Measurements from ENCODE around the gene FOXP1. TPM values are rescaled to one million over a fixed set of nuclear protein-coding genes. Genes with fewer than 3 reads are reported as not detected.
A peak's percentile ranks its signal among the peaks of the same experiment; 100 is the strongest.

FOXP1 gene
- total RNA-seq, 2 donors from 2014 or later = 109 to 112 TPM

- intact Hi-C loops (cut with DNase I) = no loop called here
Measured at GRCh38 chr3:71232175-71232679, 351.3 kb downstream of the FOXP1 start.

GRCh38 chr3:71231680-71232079 is 351.8 kb downstream of the FOXP1 start:
- no peak for DNase-seq (ENCODE audit: low spot score)
- intact Hi-C loops (cut with DNase I) = no loop called here

More at GRCh38 chr3:71232175-71232679, 351.3 kb downstream of the FOXP1 start:
- no peak for DNase-seq (ENCODE audit: low spot score)

GRCh38 chr3:71229905-71230657 is 353.4 kb downstream of the FOXP1 start:
- intact Hi-C loops (cut with DNase I) = loop anchor here in 1 of 2 donors (1.0 kb wide), 1 partner anchor 38 kb away; no protein-coding TSS in a partner anchor
- no peak for DNase-seq (ENCODE audit: low spot score)

GRCh38 chr3:71228156-71228866 is 355.2 kb downstream of the FOXP1 start:
- intact Hi-C loops (cut with DNase I) = no loop called here

GRCh38 chr3:71227270-71227661 is 356.3 kb downstream of the FOXP1 start:
- intact Hi-C loops (cut with DNase I) = no loop called here
- no peak for DNase-seq (ENCODE audit: low spot score)

More at GRCh38 chr3:71228156-71228866, 355.2 kb downstream of the FOXP1 start:
- DNase-seq (ENCODE audit: low spot score) = no peak

GRCh38 chr3:71226565-71227269 is 356.8 kb downstream of the FOXP1 start:
- intact Hi-C loops (cut with DNase I) = no loop called here
- DNase-seq (ENCODE audit: low spot score) = peak; percentile 84

GRCh38 chr3:71225951-71226564 is 357.5 kb downstream of the FOXP1 start:
- intact Hi-C loops (cut with DNase I) = no loop called here
- no peak for DNase-seq (ENCODE audit: low spot score)

GRCh38 chr3:71225002-71225684 is 358.4 kb downstream of the FOXP1 start:
- no peak for DNase-seq (ENCODE audit: low spot score)
- intact Hi-C loops (cut with DNase I) = no loop called here

- intact Hi-C loops (cut with DNase I) = no loop called here
- no peak for DNase-seq (ENCODE audit: low spot score)
Measured at GRCh38 chr3:71219744-71220638, 363.5 kb downstream of the FOXP1 start.

GRCh38 chr3:71218508-71218907 is 365.0 kb downstream of the FOXP1 start:
- intact Hi-C loops (cut with DNase I) = no loop called here
- DNase-seq (ENCODE audit: low spot score) = no peak

GRCh38 chr3:71217640-71218222 is 365.8 kb downstream of the FOXP1 start:
- intact Hi-C loops (cut with DNase I) = no loop called here

GRCh38 chr3:71215351-71215750 is 368.2 kb downstream of the FOXP1 start:
- intact Hi-C loops (cut with DNase I) = no loop called here
- DNase-seq (ENCODE audit: low spot score) = no peak

More at GRCh38 chr3:71217640-71218222, 365.8 kb downstream of the FOXP1 start:
- DNase-seq (ENCODE audit: low spot score) = no peak

- DNase-seq (ENCODE audit: low spot score) = no peak
- intact Hi-C loops (cut with DNase I) = no loop called here
Measured at GRCh38 chr3:71214797-71215196, 368.7 kb downstream of the FOXP1 start.

GRCh38 chr3:71214016-71214415 is 369.5 kb downstream of the FOXP1 start:
- DNase-seq (ENCODE audit: low spot score) = no peak
- intact Hi-C loops (cut with DNase I) = no loop called here

- intact Hi-C loops (cut with DNase I) = no loop called here
- DNase-seq (ENCODE audit: low spot score) = no peak
Measured at GRCh38 chr3:71211083-71211482, 372.4 kb downstream of the FOXP1 start.

- intact Hi-C loops (cut with DNase I) = no loop called here
- DNase-seq (ENCODE audit: low spot score) = no peak
Measured at GRCh38 chr3:71210257-71211007, 373.1 kb downstream of the FOXP1 start.
